Kidney (tissue), 14 donors: ENCODE data around the gene EIF4ENIF1. TPM values are rescaled to one million over a fixed set of nuclear protein-coding genes. Genes with fewer than 3 reads are reported as not detected.
"Not testable (repeated sequence)": the region's sequence is repeated elsewhere in the genome, so short reads cannot be mapped to it uniquely, and the experiment has no call there.

ENCODE experiments used
- DNase-seq, 5 donors: peaks; one replicate each; pipeline ENCODE4 v3.0.0-alpha.2; 2013 to 2020
- FAIRE-seq: peaks from 2 replicates; lab custom pipeline; 2012; peaks lifted over from hg19 to GRCh38; lab: Jason Lieb, UNC
- H3K27ac ChIP-seq, 2 donors: one replicate each; pipeline ENCODE4 v1.7.0; 2013; ENCODE audit warnings: low read depth in 2 of 2, low read length in 2 of 2, inconsistent platforms in 1 of 2
- H3K27me3 ChIP-seq: one replicate; pipeline ENCODE4 v1.7.1; 2013; ENCODE audit warnings: low read length, inconsistent platforms; ENCODE audit not compliant: control insufficient read depth, insufficient read depth
- H3K36me3 ChIP-seq, 3 donors: one replicate each; pipeline versions ENCODE4 v1.7.0 to v1.7.1; 2013; ENCODE audit warnings: low read length in 3 of 3, control low read depth in 1 of 3, inconsistent platforms in 1 of 3; ENCODE audit not compliant: insufficient read depth in 3 of 3, control insufficient read depth in 2 of 3
- H3K4me1 ChIP-seq, 3 donors: one replicate each; pipeline versions ENCODE4 v1.7.0 to v1.7.1; 2013; ENCODE audit warnings: low read length in 3 of 3, inconsistent platforms in 1 of 3, low read depth in 1 of 3; ENCODE audit not compliant: control insufficient read depth in 2 of 3, insufficient read depth in 2 of 3
- H3K4me3 ChIP-seq, 3 donors: one replicate each; pipeline versions ENCODE4 v1.7.0 to v1.8.1; 2013; ENCODE audit warnings: low read length in 3 of 3, control low read depth in 1 of 3, inconsistent platforms in 1 of 3
- H3K9ac ChIP-seq, 3 donors: one replicate each; pipeline versions ENCODE4 v1.7.0 to v1.7.1; 2013; ENCODE audit warnings: low read length in 3 of 3, control low read depth in 1 of 3, inconsistent platforms in 1 of 3
- H3K9me3 ChIP-seq, 3 donors: one replicate each; pipeline versions ENCODE4 v1.7.0 to v1.7.1; 2013; ENCODE audit warnings: low read length in 3 of 3, control low read depth in 1 of 3, inconsistent platforms in 1 of 3; ENCODE audit not compliant: control insufficient read depth in 2 of 3, insufficient read depth in 1 of 3
- intact Hi-C: fragments of 100-400 bp; cut with DNase I; formaldehyde crosslinking; loops from one replicate; pipeline ENCODE4 v1.11.1; 2022
- polyA plus RNA-seq: library from polyadenylated mRNA; stranded (reverse); fragments of 350-450 nt; fragmentation: Illumina TruSeq; extraction: RNeasy Lipid Tissue Mini Kit (QIAGEN cat#74804); gene quantifications from one replicate; pipeline ENCODE4 v1.2.3, GENCODE V29; 2014; ENCODE audit warnings: low read depth, low replicate concordance; ENCODE audit not compliant: insufficient read depth
- total RNA-seq: library from RNA; stranded (reverse); fragmentation: NEBNext Ultra II Directional; extraction: Animal tissue kit (Norgen Biotek cat#: 25700); gene quantifications from one replicate; pipeline ENCODE4 v1.2.1, GENCODE V29; 2021
- TF ChIP-seq, protein P1 (sequence below): IDR thresholded peaks from 3 replicates; pipeline ENCODE4 v1.5.1; 2012; ENCODE audit warnings: mild to moderate bottlenecking, moderate library complexity, borderline replicate concordance; ENCODE audit not compliant: insufficient read depth; ENCODE audit errors: extremely low read depth
- donor health status: control.
- donor health status: control.
- donor health status: control.
- donor health status: control.
- donor health status: control.
- donor health status: DM: yes; HTN: yes; CAD: no.
- donor health status: Normal renal cell carcinoma (clear cell type).

The EIF4ENIF1 gene
- total and polyA plus RNA-seq, 2 donors from 2014 or later, result 13.8 to 39.1 TPM

- no peaks in the 10 kb centered on the region for H3K4me1 ChIP-seq
- H3K9me3 ChIP-seq, result no peaks in the 10 kb centered on the region
- H3K27me3 ChIP-seq, result no peaks in the 10 kb centered on the region
- H3K27ac ChIP-seq, result no peak overlapping the region
- TF ChIP-seq, protein P1, sequence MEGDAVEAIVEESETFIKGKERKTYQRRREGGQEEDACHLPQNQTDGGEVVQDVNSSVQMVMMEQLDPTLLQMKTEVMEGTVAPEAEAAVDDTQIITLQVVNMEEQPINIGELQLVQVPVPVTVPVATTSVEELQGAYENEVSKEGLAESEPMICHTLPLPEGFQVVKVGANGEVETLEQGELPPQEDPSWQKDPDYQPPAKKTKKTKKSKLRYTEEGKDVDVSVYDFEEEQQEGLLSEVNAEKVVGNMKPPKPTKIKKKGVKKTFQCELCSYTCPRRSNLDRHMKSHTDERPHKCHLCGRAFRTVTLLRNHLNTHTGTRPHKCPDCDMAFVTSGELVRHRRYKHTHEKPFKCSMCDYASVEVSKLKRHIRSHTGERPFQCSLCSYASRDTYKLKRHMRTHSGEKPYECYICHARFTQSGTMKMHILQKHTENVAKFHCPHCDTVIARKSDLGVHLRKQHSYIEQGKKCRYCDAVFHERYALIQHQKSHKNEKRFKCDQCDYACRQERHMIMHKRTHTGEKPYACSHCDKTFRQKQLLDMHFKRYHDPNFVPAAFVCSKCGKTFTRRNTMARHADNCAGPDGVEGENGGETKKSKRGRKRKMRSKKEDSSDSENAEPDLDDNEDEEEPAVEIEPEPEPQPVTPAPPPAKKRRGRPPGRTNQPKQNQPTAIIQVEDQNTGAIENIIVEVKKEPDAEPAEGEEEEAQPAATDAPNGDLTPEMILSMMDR, result no peak
- peaks cover 10 to 57% (median 29%) of the 10 kb centered on the region in 3 donors for H3K36me3 ChIP-seq
- H3K4me3 ChIP-seq, result no peak overlapping the region
- FAIRE-seq, result no peak
- intact Hi-C loops, result no loop called here
- DNase-seq, result no peak
- H3K9ac ChIP-seq, result no peak overlapping the region
Measured at GRCh38 chr22:31431950-31432349, 57.7 kb downstream of the EIF4ENIF1 start.

GRCh38 chr22:31425331-31426050 lies 64.2 kb downstream of the EIF4ENIF1 start:
- DNase-seq, result no peak
- H3K4me3 ChIP-seq, result no peak overlapping the region
- intact Hi-C loops, result no loop called here
- no peaks in the 10 kb centered on the region for H3K9me3 ChIP-seq
- H3K9ac ChIP-seq, result no peak overlapping the region
- H3K27me3 ChIP-seq, result no peaks in the 10 kb centered on the region
- no peak for FAIRE-seq
- H3K36me3 ChIP-seq, result peaks cover 2 to 61% (median 21%) of the 10 kb centered on the region in 3 donors
- TF ChIP-seq, protein P1, result no peak
- no peaks in the 10 kb centered on the region for H3K4me1 ChIP-seq
- no peak overlapping the region for H3K27ac ChIP-seq

DNA sequence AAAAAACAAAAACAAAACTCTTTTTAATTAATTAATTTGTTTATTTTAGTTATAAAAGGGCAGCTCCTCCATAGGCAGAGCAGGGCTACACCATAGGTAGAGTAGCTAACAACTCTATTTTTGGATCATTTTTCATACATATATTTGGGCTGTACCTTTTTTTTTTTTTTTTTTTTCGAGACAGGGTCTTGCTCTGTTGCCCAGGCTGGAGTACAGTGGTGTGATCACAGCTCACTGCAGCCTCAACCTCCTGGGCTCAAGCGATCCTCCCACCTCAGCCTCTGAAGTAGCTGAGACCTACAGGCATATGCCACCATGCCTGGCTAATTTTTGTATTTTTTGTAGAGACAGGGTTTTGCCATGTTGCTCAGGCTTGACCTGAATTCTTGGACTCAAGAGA lies 87.3 kb downstream of the EIF4ENIF1 start:
- intact Hi-C loops, H3K9ac ChIP-seq, H3K9me3 ChIP-seq, H3K4me1 ChIP-seq, H3K27ac ChIP-seq, FAIRE-seq, H3K4me3 ChIP-seq, DNase-seq, H3K27me3 ChIP-seq: not testable (repeated sequence)
- peaks cover 3 to 19% (median 8%) of the 10 kb centered on the region in 3 donors for H3K36me3 ChIP-seq

DNA sequence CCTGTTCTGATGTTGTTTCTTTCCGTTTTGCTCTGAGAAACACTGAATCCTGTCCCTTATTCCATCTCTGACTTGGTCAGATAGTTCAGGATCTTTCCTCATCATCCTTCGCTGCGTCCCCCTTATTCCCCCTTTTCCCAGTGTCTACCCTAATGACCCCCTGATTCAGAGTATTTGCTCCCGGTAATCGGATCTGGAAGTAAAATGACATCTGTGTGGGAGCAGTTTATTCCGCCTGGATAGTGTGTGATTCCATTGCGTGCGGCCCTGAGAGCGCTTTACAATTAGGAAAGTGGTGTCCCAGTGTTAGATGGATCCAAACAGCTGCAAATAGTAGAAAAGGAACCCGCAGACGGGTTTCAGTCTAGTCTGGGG lies 89.6 kb downstream of the EIF4ENIF1 start:
- Histone ChIP-seq H3K27ac (peak overlapping the region; percentile 76 to 80), H3K27me3 (no peaks in the 10 kb centered on the region), H3K9ac (peak overlapping the region; percentile 21 to 99 (median 88)), H3K36me3 (peaks cover 0 to 14% (median 5%) of the 10 kb centered on the region in 3 donors), H3K4me3 (peak overlapping the region; percentile 89 to 100 (median 90)), H3K4me1 (peaks cover 0 to 6% (median 5%) of the 10 kb centered on the region in 3 donors), H3K9me3 (no peaks in the 10 kb centered on the region)
- DNase-seq, result peak in 3 of 5 donors; percentile 36 to 61 (median 60)
- intact Hi-C loops, result no loop called here
- no peak for FAIRE-seq
- TF ChIP-seq, protein P1, result no peak
